ENCODE data around the gene SMAD6.

SMAD6 gene

GRCh38 chr15:66760968-66761725, 59.1 kb downstream of the SMAD6 start:
- no peak for DNase-seq

GRCh38 chr15:66761726-66762595, 59.9 kb downstream of the SMAD6 start:
- no peak for DNase-seq

- DNase-seq = no peak
These were observed 61.4 kb downstream of the SMAD6 start for GRCh38 chr15:66763186-66764071.

GRCh38 chr15:66764072-66764786, 62.2 kb downstream of the SMAD6 start:
- no peak for DNase-seq

GRCh38 chr15:66765478-66766281, 63.6 kb downstream of the SMAD6 start:
- no peak for DNase-seq

GRCh38 chr15:66766282-66767230, 64.5 kb downstream of the SMAD6 start:
- no peak for DNase-seq

GRCh38 chr15:66767240-66767659, 65.2 kb downstream of the SMAD6 start:
- no peak for DNase-seq

- no peak for DNase-seq
These were observed 67.0 kb downstream of the SMAD6 start for GRCh38 chr15:66768987-66769386.

GRCh38 chr15:66770518-66771350, 68.7 kb downstream of the SMAD6 start:
- no peak for DNase-seq

- no peak for DNase-seq
These were observed 69.3 kb downstream of the SMAD6 start for GRCh38 chr15:66771351-66771650.

- no peak for DNase-seq
These were observed 70.6 kb downstream of the SMAD6 start for GRCh38 chr15:66772604-66773128.

- no peak for DNase-seq
These were observed 71.3 kb downstream of the SMAD6 start for GRCh38 chr15:66773129-66773873.

- DNase-seq = no peak
These were observed 72.2 kb downstream of the SMAD6 start for GRCh38 chr15:66774001-66774814.

- DNase-seq = no peak
These were observed 73.4 kb downstream of the SMAD6 start for GRCh38 chr15:66775127-66776105.

GRCh38 chr15:66777054-66777453, 75.0 kb downstream of the SMAD6 start:
- no peak for DNase-seq
